ENCODE results near the gene CAMK4.

DNA sequence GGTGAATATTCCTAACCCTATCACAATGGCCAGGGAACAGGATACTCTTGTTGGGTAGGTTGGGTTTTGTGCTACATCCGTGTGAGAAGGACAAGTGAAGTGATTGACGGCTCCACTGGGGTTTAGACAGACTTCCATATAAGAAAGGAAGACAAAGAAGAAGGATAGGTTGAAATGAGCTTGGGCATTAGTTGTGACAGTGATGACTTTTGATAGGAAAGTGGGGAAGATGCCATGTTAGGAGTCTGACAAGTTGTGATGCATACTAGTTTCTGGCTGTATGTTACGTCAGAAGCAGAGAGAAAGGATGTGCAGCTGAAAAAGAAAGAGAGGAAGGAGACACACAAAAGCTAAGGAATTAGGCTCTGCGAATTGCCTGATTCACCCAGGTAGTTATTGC, 150.2 kb downstream of the CAMK4 start:
- TF ChIP-seq, protein P1, sequence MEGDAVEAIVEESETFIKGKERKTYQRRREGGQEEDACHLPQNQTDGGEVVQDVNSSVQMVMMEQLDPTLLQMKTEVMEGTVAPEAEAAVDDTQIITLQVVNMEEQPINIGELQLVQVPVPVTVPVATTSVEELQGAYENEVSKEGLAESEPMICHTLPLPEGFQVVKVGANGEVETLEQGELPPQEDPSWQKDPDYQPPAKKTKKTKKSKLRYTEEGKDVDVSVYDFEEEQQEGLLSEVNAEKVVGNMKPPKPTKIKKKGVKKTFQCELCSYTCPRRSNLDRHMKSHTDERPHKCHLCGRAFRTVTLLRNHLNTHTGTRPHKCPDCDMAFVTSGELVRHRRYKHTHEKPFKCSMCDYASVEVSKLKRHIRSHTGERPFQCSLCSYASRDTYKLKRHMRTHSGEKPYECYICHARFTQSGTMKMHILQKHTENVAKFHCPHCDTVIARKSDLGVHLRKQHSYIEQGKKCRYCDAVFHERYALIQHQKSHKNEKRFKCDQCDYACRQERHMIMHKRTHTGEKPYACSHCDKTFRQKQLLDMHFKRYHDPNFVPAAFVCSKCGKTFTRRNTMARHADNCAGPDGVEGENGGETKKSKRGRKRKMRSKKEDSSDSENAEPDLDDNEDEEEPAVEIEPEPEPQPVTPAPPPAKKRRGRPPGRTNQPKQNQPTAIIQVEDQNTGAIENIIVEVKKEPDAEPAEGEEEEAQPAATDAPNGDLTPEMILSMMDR (IDR thresholded peaks at IDR 0.05) = no peak
- no peak for TF ChIP-seq POLR2A (IDR thresholded peaks at IDR 0.05)
